Gastroesophageal sphincter (tissue), 3 donors: ENCODE measurements around the gene PAX5.

Experiments used
- EP300 ChIP-seq: sonication (generic); formaldehyde crosslinking; IDR thresholded peaks from one replicate; pipeline ENCODE4 v1.6.1; 2017; ENCODE audit warnings: antibody characterized with exemption, mild to moderate bottlenecking
- TF ChIP-seq, protein P1 (sequence below), 4 experiments: fragments of 200-600 bp in 2 of 4; fragments of 450-650 bp in 2 of 4; sonication (generic) in 1 of 4; IDR thresholded peaks; one replicate each; pipeline ENCODE4 v1.5.1; 2017 to 2019; ENCODE audit warnings: antibody characterized with exemption in 4 of 4, mild to moderate bottlenecking in 2 of 4, moderate library complexity in 2 of 4

DNA sequence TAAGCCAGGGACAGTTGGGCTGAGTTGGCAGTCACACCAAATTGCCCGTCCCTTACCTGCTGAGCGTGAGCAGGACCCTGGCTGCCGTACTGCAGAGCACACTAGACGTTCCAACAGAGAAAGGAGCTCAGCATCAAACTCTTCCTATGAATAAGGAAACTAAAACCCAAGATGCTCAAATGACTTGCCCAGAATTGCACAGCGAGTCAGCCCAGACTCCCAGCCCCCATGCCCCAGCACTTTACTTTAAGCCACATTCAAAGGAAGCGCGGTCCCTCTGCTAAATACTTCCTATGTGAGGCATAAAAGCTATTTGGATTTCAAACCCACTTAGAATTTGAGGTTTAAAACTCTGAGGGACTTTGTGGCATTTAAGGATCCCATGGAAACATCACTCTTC, 23.9 kb downstream of the PAX5 start:
- TF ChIP-seq, protein P1, sequence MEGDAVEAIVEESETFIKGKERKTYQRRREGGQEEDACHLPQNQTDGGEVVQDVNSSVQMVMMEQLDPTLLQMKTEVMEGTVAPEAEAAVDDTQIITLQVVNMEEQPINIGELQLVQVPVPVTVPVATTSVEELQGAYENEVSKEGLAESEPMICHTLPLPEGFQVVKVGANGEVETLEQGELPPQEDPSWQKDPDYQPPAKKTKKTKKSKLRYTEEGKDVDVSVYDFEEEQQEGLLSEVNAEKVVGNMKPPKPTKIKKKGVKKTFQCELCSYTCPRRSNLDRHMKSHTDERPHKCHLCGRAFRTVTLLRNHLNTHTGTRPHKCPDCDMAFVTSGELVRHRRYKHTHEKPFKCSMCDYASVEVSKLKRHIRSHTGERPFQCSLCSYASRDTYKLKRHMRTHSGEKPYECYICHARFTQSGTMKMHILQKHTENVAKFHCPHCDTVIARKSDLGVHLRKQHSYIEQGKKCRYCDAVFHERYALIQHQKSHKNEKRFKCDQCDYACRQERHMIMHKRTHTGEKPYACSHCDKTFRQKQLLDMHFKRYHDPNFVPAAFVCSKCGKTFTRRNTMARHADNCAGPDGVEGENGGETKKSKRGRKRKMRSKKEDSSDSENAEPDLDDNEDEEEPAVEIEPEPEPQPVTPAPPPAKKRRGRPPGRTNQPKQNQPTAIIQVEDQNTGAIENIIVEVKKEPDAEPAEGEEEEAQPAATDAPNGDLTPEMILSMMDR (IDR thresholded peaks at IDR 0.05), result no peak
- TF ChIP-seq EP300, result no peak
